Adrenal gland (tissue), 12 donors: Measurements from ENCODE around the gene KLF14. TPM values are rescaled to one million over a fixed set of nuclear protein-coding genes. Genes with fewer than 3 reads are reported as not detected.
A peak's percentile ranks its signal among the peaks of the same experiment; 100 is the strongest.
"Not testable (repeated sequence)": the region's sequence is repeated elsewhere in the genome, so short reads cannot be mapped to it uniquely, and the experiment has no call there.

Experiments used
- DNase-seq, 7 donors: peaks; one replicate each; pipeline ENCODE4 v3.0.0-alpha.2; 2019 to 2020
- H3K27ac ChIP-seq, 5 donors: fragments of 200-600 bp; sonication (generic) in 4 of 5; 1 replicate in 3 of 5; 2 replicates in 2 of 5; pipeline versions ENCODE4 v1.5.1 to v1.8.0; 2016 to 2020; ENCODE audit warnings: mild to moderate bottlenecking in 1 of 5
- H3K27me3 ChIP-seq: fragments of 200-600 bp; 2 replicates; pipeline ENCODE4 v1.8.0; 2021
- H3K36me3 ChIP-seq, 2 donors: fragments of 200-600 bp; replicated peaks in 1 of 2; 1 replicate in 1 of 2; 2 replicates in 1 of 2; pipeline versions ENCODE4 v1.5.1 to v1.8.0; 2018 to 2022
- H3K4me1 ChIP-seq, 2 donors: fragments of 200-600 bp; replicated peaks in 1 of 2; 1 replicate in 1 of 2; 2 replicates in 1 of 2; pipeline versions ENCODE4 v1.5.1 to v1.8.0; 2018 to 2021
- H3K4me3 ChIP-seq, 4 donors: fragments of 200-600 bp; sonication (generic) in 3 of 4; one replicate each; pipeline ENCODE4 v1.5.1; 2016 to 2018
- H3K9me3 ChIP-seq, 3 donors: fragments of 200-600 bp; sonication (generic) in 1 of 3; replicated peaks in 1 of 3; 1 replicate in 2 of 3; 2 replicates in 1 of 3; pipeline versions ENCODE4 v1.5.1 to v1.8.0; 2016 to 2021
- CTCF ChIP-seq, 6 experiments: fragments of 450-650 bp in 4 of 6; fragments of 200-600 bp in 2 of 6; sonication (generic) in 1 of 6; IDR thresholded peaks; 1 replicate in 5 of 6; 2 replicates in 1 of 6; pipeline versions ENCODE4 v1.5.1 to v1.8.0; 2016 to 2021; ENCODE audit warnings: antibody characterized with exemption in 6 of 6, mild to moderate bottlenecking in 2 of 6, moderate library complexity in 1 of 6
- POLR2A ChIP-seq, 2 donors: fragments of 450-650 bp; IDR thresholded peaks; one replicate each; pipeline ENCODE4 v1.6.1; 2017; ENCODE audit warnings: antibody characterized with exemption in 2 of 2, mild to moderate bottlenecking in 2 of 2, moderate library complexity in 1 of 2
- WGBS, 4 donors: extraction: QIAGEN DNeasy Blood & Tissue Kit in 2 of 4; methylation state at CpG; one replicate each; pipeline versions ENCODE4 v1.1.5 to v1.1.7; 2013 to 2017; 5-methylcytosine and 5-hydroxymethylcytosine counted together
- intact Hi-C, 2 donors: fragments of 100-400 bp; cut with DNase I; formaldehyde crosslinking; loops; one replicate each; pipeline versions ENCODE4 v1.14.1 to v1.15.0; 2022 to 2023
- polyA plus RNA-seq, 3 donors: library from polyadenylated mRNA; stranded (reverse); fragments of 200-250 nt in 2 of 3; fragments of 350-450 nt in 1 of 3; fragmentation: Illumina TruSeq in 1 of 3; extraction: RNeasy Lipid Tissue Mini Kit (QIAGEN cat#74804) in 1 of 3; gene quantifications; one replicate each; pipeline ENCODE4 v1.2.3, GENCODE V29; 2013 to 2014
- total RNA-seq, 9 donors: library from RNA; depleted of rRNA in 4 of 9; stranded (reverse); fragments of >200 nt in 4 of 9; fragments of 120-200 nt in 1 of 9; fragmentation: NEBNext Ultra II Directional in 1 of 9; extraction: Animal tissue kit (Norgen Biotek cat#: 25700) in 1 of 9; gene quantifications; one replicate each; pipeline versions ENCODE4 v1.1.0 to v1.2.4, GENCODE V29; 2013 to 2023
- donor health status: healthy with polysubstance abuse.
- donor health status: Bipolar disorder and iron deficiency.
- donor health status: DM: yes; HTN: yes; CAD: no.
- donor health status: DM: no; HTN: no; CAD: no.
- donor health status: DM: no; HTN: no; CAD: no.
- donor health status: DM: yes; HTN: yes; CAD: no.

KLF14 gene
- total and polyA plus RNA-seq, 12 donors = 0.39 to 3.2 (median 1.2) TPM

DNA sequence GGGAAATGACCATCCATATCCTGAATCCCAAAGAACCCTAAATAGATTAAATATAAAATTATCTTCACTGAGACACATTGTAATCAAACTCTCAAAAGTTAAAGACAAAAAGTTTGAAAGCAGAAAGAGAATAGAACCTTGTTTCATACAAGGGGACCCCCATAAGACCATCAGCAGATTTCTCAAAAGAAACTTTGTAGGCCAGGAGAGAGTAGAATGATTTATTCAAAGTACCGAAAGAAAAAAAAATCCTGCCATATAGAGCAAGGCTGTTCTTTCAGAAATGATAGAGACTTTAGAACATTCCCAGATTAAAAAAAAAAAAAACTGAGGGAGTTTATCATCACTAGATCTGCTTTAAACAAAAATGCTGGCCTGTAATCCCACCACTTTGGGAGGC lies 34.8 kb upstream of the KLF14 start:
- H3K27me3 ChIP-seq = no peaks in the 10 kb centered on the region
- intact Hi-C loops = no loop called here
- H3K4me1 ChIP-seq = no peaks in the 10 kb centered on the region
- WGBS, 4 donors = 87 to 100% (median 91%) methylated on average over 1 of the region's 1 CpG
- H3K9me3 ChIP-seq = peaks cover 0 to 8% (median 0%) of the 10 kb centered on the region in 3 donors
- H3K4me3 ChIP-seq = no peak overlapping the region
- no peak overlapping the region for H3K27ac ChIP-seq
- no peak for TF ChIP-seq CTCF (IDR thresholded peaks at IDR 0.05)
- TF ChIP-seq POLR2A (IDR thresholded peaks at IDR 0.05) = no peak
- no peaks in the 10 kb centered on the region for H3K36me3 ChIP-seq
- DNase-seq = no peak

DNA sequence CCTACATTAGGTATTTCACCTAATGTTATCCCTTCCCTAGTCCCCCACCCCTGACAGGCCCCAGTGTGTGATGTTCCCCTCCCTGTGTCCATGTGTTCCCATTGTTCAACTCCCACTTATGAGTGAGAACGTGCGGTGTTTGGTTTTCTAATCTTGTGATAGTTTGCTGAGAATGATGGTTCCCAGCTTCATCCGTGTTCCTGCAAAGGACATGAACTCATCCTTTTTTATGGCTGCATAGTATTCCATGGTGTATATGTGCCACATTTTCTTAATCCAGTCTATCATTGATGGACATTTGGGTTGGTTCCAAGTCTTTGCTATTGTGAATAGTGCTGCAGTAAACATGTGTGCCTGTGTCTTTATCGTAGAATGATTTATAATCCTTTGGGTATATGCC lies 30.6 kb upstream of the KLF14 start:
- intact Hi-C loops, H3K9me3 ChIP-seq, H3K4me1 ChIP-seq, H3K36me3 ChIP-seq, H3K27ac ChIP-seq, DNase-seq, H3K4me3 ChIP-seq, H3K27me3 ChIP-seq: not testable (repeated sequence)
- 82 to 97% (median 94%) methylated on average over 4 of the region's 4 CpGs for WGBS, 4 donors

- Histone ChIP-seq H3K27ac (no peak overlapping the region), H3K4me3 (no peak overlapping the region), H3K9me3 (no peaks in the 10 kb centered on the region), H3K36me3 (no peaks in the 10 kb centered on the region), H3K4me1 (no peaks in the 10 kb centered on the region), H3K27me3 (no peaks in the 10 kb centered on the region)
- no peak for DNase-seq
- 0 to 1% (median 0%) methylated on average over 2 of the region's 2 CpGs for WGBS, 4 donors
- TF ChIP-seq CTCF (IDR thresholded peaks at IDR 0.05) (peak; percentile 47 to 85 (median 66)), POLR2A (IDR thresholded peaks at IDR 0.05) (no peak)
- intact Hi-C loops = no loop called here
These were observed 24.5 kb upstream of the KLF14 start for GRCh38 chr7:130758429-130759056.

- Histone ChIP-seq H3K4me1 (no peaks in the 10 kb centered on the region), H3K9me3 (no peaks in the 10 kb centered on the region), H3K4me3 (no peak overlapping the region), H3K36me3 (no peaks in the 10 kb centered on the region), H3K27ac (no peak overlapping the region), H3K27me3 (no peaks in the 10 kb centered on the region)
- TF ChIP-seq POLR2A (IDR thresholded peaks at IDR 0.05) (no peak), CTCF (IDR thresholded peaks at IDR 0.05) (no peak)
- intact Hi-C loops = no loop called here
- no peak for DNase-seq
- whole genome bisulfite sequencing, 4 donors = 70 to 82% (median 80%) methylated on average over 2 of the region's 2 CpGs
These were observed 22.3 kb upstream of the KLF14 start for GRCh38 chr7:130756316-130756715.

DNA sequence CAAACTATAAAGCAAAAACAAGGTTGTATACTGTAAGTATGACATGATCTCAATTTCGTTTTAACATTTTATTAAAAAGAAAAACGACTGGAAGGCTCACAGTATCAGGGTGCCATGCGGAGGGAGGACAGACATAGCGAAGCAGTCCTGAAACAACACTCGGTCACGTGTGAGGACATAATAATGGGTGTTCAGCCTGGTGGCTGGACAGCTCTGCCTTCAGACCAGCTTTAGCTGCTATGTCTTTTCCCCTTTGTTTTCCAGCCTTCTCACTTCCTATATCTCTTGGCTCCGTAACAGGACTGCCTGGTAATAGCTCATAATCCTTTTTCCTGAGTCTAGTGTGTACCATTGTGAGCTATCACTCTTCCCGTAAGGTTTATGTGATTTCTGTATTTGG lies 18.4 kb upstream of the KLF14 start:
- intact Hi-C loops = no loop called here
- H3K27me3 ChIP-seq = no peaks in the 10 kb centered on the region
- DNase-seq = no peak
- H3K4me1 ChIP-seq = no peaks in the 10 kb centered on the region
- no peaks in the 10 kb centered on the region for H3K9me3 ChIP-seq
- no peaks in the 10 kb centered on the region for H3K36me3 ChIP-seq
- whole genome bisulfite sequencing, 4 donors = 80 to 86% (median 83%) methylated on average over 8 of the region's 8 CpGs
- TF ChIP-seq POLR2A (IDR thresholded peaks at IDR 0.05) (no peak), CTCF (IDR thresholded peaks at IDR 0.05) (no peak)
- H3K27ac ChIP-seq = no peak overlapping the region
- H3K4me3 ChIP-seq = no peak overlapping the region
